ENCODE measurements around the gene SH2D4B. TPM values are rescaled to one million over a fixed set of nuclear protein-coding genes. Genes with fewer than 3 reads are reported as not detected.
"Not testable (repeated sequence)": the region's sequence is repeated elsewhere in the genome, so short reads cannot be mapped to it uniquely, and the experiment has no call there.

SH2D4B gene
- total RNA-seq, 2 experiments from 2014 or later = 0.14 to 0.22 TPM

- H3K27me3 Mint-ChIP-seq; H3K4me3 Mint-ChIP-seq; H3K9me3 Mint-ChIP-seq; ATAC-seq (ENCODE audit: low read depth); H3K27ac Mint-ChIP-seq; POLR2A ChIA-PET; H3K36me3 Mint-ChIP-seq; H3K4me1 Mint-ChIP-seq; DNase-seq: not testable (repeated sequence)
These were observed 5.6 kb downstream of the SH2D4B start for GRCh38 chr10:80543319-80543672.

- Mint-ChIP-seq H3K4me3 (no peak overlapping the region), H3K36me3 (no peaks in the 10 kb centered on the region), H3K4me1 (peaks cover 8% of the 10 kb centered on the region), H3K27me3 (peaks cover 4% of the 10 kb centered on the region), H3K9me3 (no peaks in the 10 kb centered on the region), H3K27ac (no peak overlapping the region)
- POLR2A ChIA-PET = interaction anchor here (0.6 kb wide), 1 partner anchor 58 kb away, joined by 3 read pairs; no protein-coding TSS in a partner anchor
- no peak for DNase-seq
- ATAC-seq (ENCODE audit: low read depth) = no peak
These were observed 6.7 kb downstream of the SH2D4B start for GRCh38 chr10:80544316-80544953.

- H3K9me3 Mint-ChIP-seq = no peaks in the 10 kb centered on the region
- no peaks in the 10 kb centered on the region for H3K36me3 Mint-ChIP-seq
- no peak overlapping the region for H3K4me3 Mint-ChIP-seq
- no peak for DNase-seq
- POLR2A ChIA-PET = no interaction called here
- H3K4me1 Mint-ChIP-seq = peaks cover 6% of the 10 kb centered on the region
- peaks cover 4% of the 10 kb centered on the region for H3K27me3 Mint-ChIP-seq
- ATAC-seq (ENCODE audit: low read depth) = no peak
- no peak overlapping the region for H3K27ac Mint-ChIP-seq
These were observed 7.7 kb downstream of the SH2D4B start for GRCh38 chr10:80545258-80545881.

GRCh38 chr10:80552151-80552646, 14.5 kb downstream of the SH2D4B start:
- Mint-ChIP-seq H3K27me3 (peaks cover 7% of the 10 kb centered on the region), H3K27ac (no peak overlapping the region), H3K4me1 (peaks cover 2% of the 10 kb centered on the region), H3K36me3 (no peaks in the 10 kb centered on the region), H3K9me3 (no peaks in the 10 kb centered on the region), H3K4me3 (no peak overlapping the region)
- POLR2A ChIA-PET = no interaction called here
- ATAC-seq (ENCODE audit: low read depth) = no peak
- DNase-seq = no peak

- POLR2A ChIA-PET = no interaction called here
- H3K27me3 Mint-ChIP-seq = peaks cover 15% of the 10 kb centered on the region
- no peaks in the 10 kb centered on the region for H3K36me3 Mint-ChIP-seq
- DNase-seq (no peak), ATAC-seq (ENCODE audit: low read depth) (no peak)
- H3K27ac Mint-ChIP-seq = no peak overlapping the region
- no peak overlapping the region for H3K4me3 Mint-ChIP-seq
- peaks cover 2% of the 10 kb centered on the region for H3K4me1 Mint-ChIP-seq
- no peaks in the 10 kb centered on the region for H3K9me3 Mint-ChIP-seq
These were observed 15.7 kb downstream of the SH2D4B start for GRCh38 chr10:80553436-80553835.

- no peak for ATAC-seq (ENCODE audit: low read depth)
- POLR2A ChIA-PET = no interaction called here
- Mint-ChIP-seq H3K9me3 (no peaks in the 10 kb centered on the region), H3K27me3 (peaks cover 18% of the 10 kb centered on the region), H3K4me3 (no peak overlapping the region), H3K4me1 (no peaks in the 10 kb centered on the region), H3K27ac (no peak overlapping the region), H3K36me3 (no peaks in the 10 kb centered on the region)
- no peak for DNase-seq
These were observed 16.3 kb downstream of the SH2D4B start for GRCh38 chr10:80554050-80554449.

GRCh38 chr10:80555415-80555814, 17.7 kb downstream of the SH2D4B start:
- H3K27me3 Mint-ChIP-seq = peaks cover 18% of the 10 kb centered on the region
- no peaks in the 10 kb centered on the region for H3K9me3 Mint-ChIP-seq
- no peak for DNase-seq
- POLR2A ChIA-PET = interaction anchor here (0.6 kb wide), 1 partner anchor 37 kb away, joined by 5 read pairs; no protein-coding TSS in a partner anchor
- ATAC-seq (ENCODE audit: low read depth) = no peak
- no peaks in the 10 kb centered on the region for H3K4me1 Mint-ChIP-seq
- no peak overlapping the region for H3K4me3 Mint-ChIP-seq
- H3K27ac Mint-ChIP-seq = no peak overlapping the region
- H3K36me3 Mint-ChIP-seq = no peaks in the 10 kb centered on the region

- Mint-ChIP-seq H3K4me3 (no peak overlapping the region), H3K36me3 (no peaks in the 10 kb centered on the region), H3K9me3 (no peaks in the 10 kb centered on the region), H3K27ac (no peak overlapping the region), H3K4me1 (no peaks in the 10 kb centered on the region), H3K27me3 (peaks cover 14% of the 10 kb centered on the region)
- ATAC-seq (ENCODE audit: low read depth) = no peak
- POLR2A ChIA-PET = no interaction called here
- no peak for DNase-seq
These were observed 24.2 kb downstream of the SH2D4B start for GRCh38 chr10:80561950-80562349.

- no peaks in the 10 kb centered on the region for H3K4me1 Mint-ChIP-seq
- ATAC-seq (ENCODE audit: low read depth) (no peak), DNase-seq (no peak)
- no peaks in the 10 kb centered on the region for H3K36me3 Mint-ChIP-seq
- H3K4me3 Mint-ChIP-seq = no peak overlapping the region
- no peaks in the 10 kb centered on the region for H3K9me3 Mint-ChIP-seq
- no peak overlapping the region for H3K27ac Mint-ChIP-seq
- POLR2A ChIA-PET = no interaction called here
- H3K27me3 Mint-ChIP-seq = no peaks in the 10 kb centered on the region
These were observed 29.6 kb downstream of the SH2D4B start for GRCh38 chr10:80567292-80567691.

- Mint-ChIP-seq H3K4me3 (no peak overlapping the region), H3K4me1 (no peaks in the 10 kb centered on the region), H3K27me3 (no peaks in the 10 kb centered on the region), H3K36me3 (no peaks in the 10 kb centered on the region), H3K27ac (no peak overlapping the region), H3K9me3 (no peaks in the 10 kb centered on the region)
- no peak for DNase-seq
- ATAC-seq (ENCODE audit: low read depth) = no peak
- POLR2A ChIA-PET = no interaction called here
These were observed 31.6 kb downstream of the SH2D4B start for GRCh38 chr10:80569131-80569895.

- no peak for DNase-seq
- POLR2A ChIA-PET = no interaction called here
- Mint-ChIP-seq H3K27me3 (peaks cover 2% of the 10 kb centered on the region), H3K4me1 (no peaks in the 10 kb centered on the region), H3K27ac (no peak overlapping the region), H3K36me3 (no peaks in the 10 kb centered on the region), H3K9me3 (no peaks in the 10 kb centered on the region), H3K4me3 (no peak overlapping the region)
- no peak for ATAC-seq (ENCODE audit: low read depth)
These were observed 33.6 kb downstream of the SH2D4B start for GRCh38 chr10:80571352-80571751.

GRCh38 chr10:80579181-80579763, 41.6 kb downstream of the SH2D4B start:
- H3K36me3 Mint-ChIP-seq = no peaks in the 10 kb centered on the region
- DNase-seq (no peak), ATAC-seq (ENCODE audit: low read depth) (no peak)
- H3K4me3 Mint-ChIP-seq = no peak overlapping the region
- peaks cover 5% of the 10 kb centered on the region for H3K9me3 Mint-ChIP-seq
- no peak overlapping the region for H3K27ac Mint-ChIP-seq
- peaks cover 2% of the 10 kb centered on the region for H3K27me3 Mint-ChIP-seq
- peaks cover 14% of the 10 kb centered on the region for H3K4me1 Mint-ChIP-seq
- POLR2A ChIA-PET = no interaction called here

GRCh38 chr10:80579849-80580637, 42.3 kb downstream of the SH2D4B start:
- Mint-ChIP-seq H3K4me1 (peaks cover 14% of the 10 kb centered on the region), H3K36me3 (no peaks in the 10 kb centered on the region), H3K4me3 (no peak overlapping the region), H3K27me3 (peaks cover 2% of the 10 kb centered on the region), H3K27ac (no peak overlapping the region), H3K9me3 (peaks cover 5% of the 10 kb centered on the region)
- ATAC-seq (ENCODE audit: low read depth) (no peak), DNase-seq (no peak)
- POLR2A ChIA-PET = no interaction called here
